Prostate gland (tissue), 2 donors: ENCODE results near the gene NEB.

Experiments used
- POLR2A ChIP-seq: fragments of 450-650 bp; IDR thresholded peaks from one replicate; pipeline ENCODE4 v1.6.1; 2016; ENCODE audit warnings: antibody characterized with exemption, mild to moderate bottlenecking
- POLR2AphosphoS5 ChIP-seq: sonication (generic); formaldehyde crosslinking; IDR thresholded peaks from one replicate; pipeline ENCODE4 v1.6.1; 2017; ENCODE audit warnings: antibody characterized with exemption
- TF ChIP-seq, protein P1 (sequence below), 4 experiments: fragments of 200-600 bp in 2 of 4; fragments of 450-650 bp in 2 of 4; sonication (generic) in 2 of 4; IDR thresholded peaks; 1 replicate in 3 of 4; 2 replicates in 1 of 4; pipeline ENCODE4 v1.5.1; 2016 to 2019; ENCODE audit warnings: antibody characterized with exemption in 4 of 4, mild to moderate bottlenecking in 2 of 4, moderate library complexity in 2 of 4

DNA sequence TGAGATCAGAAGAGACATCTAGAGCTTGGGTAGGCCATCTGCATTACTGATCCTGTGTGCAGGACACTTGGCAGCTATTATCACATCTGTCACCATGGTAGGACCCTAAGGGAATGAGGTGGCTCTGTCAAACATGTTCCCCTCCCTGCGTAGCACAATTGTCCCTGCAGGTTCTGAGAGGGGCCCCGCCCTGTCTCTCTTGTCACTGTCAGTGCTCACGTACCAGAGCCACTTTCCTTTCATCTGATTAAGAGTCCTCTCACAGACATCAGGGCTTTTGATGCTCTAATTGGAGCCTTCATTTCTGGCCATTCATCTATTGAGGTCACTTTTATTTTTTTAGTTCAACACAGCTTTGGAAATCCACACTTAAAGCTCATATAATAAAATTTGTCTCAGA, 38.5 kb downstream of the NEB start:
- TF ChIP-seq, protein P1, sequence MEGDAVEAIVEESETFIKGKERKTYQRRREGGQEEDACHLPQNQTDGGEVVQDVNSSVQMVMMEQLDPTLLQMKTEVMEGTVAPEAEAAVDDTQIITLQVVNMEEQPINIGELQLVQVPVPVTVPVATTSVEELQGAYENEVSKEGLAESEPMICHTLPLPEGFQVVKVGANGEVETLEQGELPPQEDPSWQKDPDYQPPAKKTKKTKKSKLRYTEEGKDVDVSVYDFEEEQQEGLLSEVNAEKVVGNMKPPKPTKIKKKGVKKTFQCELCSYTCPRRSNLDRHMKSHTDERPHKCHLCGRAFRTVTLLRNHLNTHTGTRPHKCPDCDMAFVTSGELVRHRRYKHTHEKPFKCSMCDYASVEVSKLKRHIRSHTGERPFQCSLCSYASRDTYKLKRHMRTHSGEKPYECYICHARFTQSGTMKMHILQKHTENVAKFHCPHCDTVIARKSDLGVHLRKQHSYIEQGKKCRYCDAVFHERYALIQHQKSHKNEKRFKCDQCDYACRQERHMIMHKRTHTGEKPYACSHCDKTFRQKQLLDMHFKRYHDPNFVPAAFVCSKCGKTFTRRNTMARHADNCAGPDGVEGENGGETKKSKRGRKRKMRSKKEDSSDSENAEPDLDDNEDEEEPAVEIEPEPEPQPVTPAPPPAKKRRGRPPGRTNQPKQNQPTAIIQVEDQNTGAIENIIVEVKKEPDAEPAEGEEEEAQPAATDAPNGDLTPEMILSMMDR (IDR thresholded peaks at IDR 0.05), result no peak
- no peak for TF ChIP-seq POLR2A
- TF ChIP-seq POLR2AphosphoS5, result no peak
